ENCODE data around the gene C10orf71. TPM values are rescaled to one million over a fixed set of nuclear protein-coding genes. Genes with fewer than 3 reads are reported as not detected.

The C10orf71 gene
- total RNA-seq, 1 donor = not detected

- DNase-seq (ENCODE audit: low read depth) = no peak
- no peak for TF ChIP-seq CTCF (IDR thresholded peaks at IDR 0.05; ENCODE audit: insufficient read depth, low read depth, low read length)
- H3K4me3 ChIP-seq (ENCODE audit: low read depth, low read length) = no peak overlapping the region
These were observed 25.3 kb upstream of the C10orf71 start for GRCh38 chr10:49273626-49274025.

- TF ChIP-seq CTCF (IDR thresholded peaks at IDR 0.05; ENCODE audit: insufficient read depth, low read depth, low read length) = no peak
- DNase-seq (ENCODE audit: low read depth) = no peak
- no peak overlapping the region for H3K4me3 ChIP-seq (ENCODE audit: low read depth, low read length)
These were observed 24.1 kb upstream of the C10orf71 start for GRCh38 chr10:49274886-49275285.

GRCh38 chr10:49275896-49276295 lies 23.1 kb upstream of the C10orf71 start:
- TF ChIP-seq CTCF (IDR thresholded peaks at IDR 0.05; ENCODE audit: insufficient read depth, low read depth, low read length) = no peak
- no peak overlapping the region for H3K4me3 ChIP-seq (ENCODE audit: low read depth, low read length)
- DNase-seq (ENCODE audit: low read depth) = no peak

GRCh38 chr10:49276596-49276995 lies 22.4 kb upstream of the C10orf71 start:
- H3K4me3 ChIP-seq (ENCODE audit: low read depth, low read length) = no peak overlapping the region
- DNase-seq (ENCODE audit: low read depth) = no peak
- no peak for TF ChIP-seq CTCF (IDR thresholded peaks at IDR 0.05; ENCODE audit: insufficient read depth, low read depth, low read length)

- H3K4me3 ChIP-seq (ENCODE audit: low read depth, low read length) = no peak overlapping the region
- TF ChIP-seq CTCF (IDR thresholded peaks at IDR 0.05; ENCODE audit: insufficient read depth, low read depth, low read length) = no peak
- no peak for DNase-seq (ENCODE audit: low read depth)
These were observed 21.0 kb upstream of the C10orf71 start for GRCh38 chr10:49277973-49278372.

GRCh38 chr10:49278497-49278981 lies 20.4 kb upstream of the C10orf71 start:
- TF ChIP-seq CTCF (IDR thresholded peaks at IDR 0.05; ENCODE audit: insufficient read depth, low read depth, low read length) = no peak
- DNase-seq (ENCODE audit: low read depth) = no peak
- H3K4me3 ChIP-seq (ENCODE audit: low read depth, low read length) = no peak overlapping the region

All from fibroblast of villous mesenchyme (primary cell).